Measurements from ENCODE around the gene SLC2A6.
"Not testable (repeated sequence)": the region's sequence is repeated elsewhere in the genome, so short reads cannot be mapped to it uniquely, and the experiment has no call there.

The SLC2A6 gene

GRCh38 chr9:133465984-133466383 lies 12.9 kb downstream of the SLC2A6 start:
- in situ Hi-C loops (cut with HindIII; ENCODE audit: low sequenced_read_pairs) = loop anchor here (5.0 kb wide), 2 partner anchors 49 to 89 kb away; partner anchors contain the start of genes REXO4, STKLD1 and SURF4

DNA sequence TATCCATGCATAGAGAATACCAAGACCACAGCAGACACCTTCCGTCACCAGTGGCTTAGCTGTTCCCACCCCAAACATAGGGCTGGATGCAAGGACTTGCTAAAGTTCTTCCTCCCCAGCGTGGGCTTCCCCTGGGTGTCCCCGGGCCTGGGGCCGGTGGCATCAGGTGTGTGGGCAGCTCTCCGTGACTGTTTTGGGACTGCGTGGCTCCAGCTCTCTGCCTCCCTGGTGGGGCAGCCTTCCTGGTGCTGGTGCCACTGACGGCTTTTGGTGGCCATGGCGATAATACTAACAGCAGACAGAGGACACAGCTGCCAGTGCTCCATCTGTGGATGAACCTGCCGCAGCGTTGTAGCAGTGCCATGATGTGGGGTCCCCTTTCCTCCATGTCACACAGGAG lies 14.3 kb downstream of the SLC2A6 start:
- in situ Hi-C loops (cut with HindIII; ENCODE audit: low sequenced_read_pairs) = loop anchor here (5.0 kb wide), 2 partner anchors 47 to 87 kb away; partner anchors contain the start of genes REXO4, STKLD1 and SURF4

- in situ Hi-C loops (cut with HindIII; ENCODE audit: low sequenced_read_pairs) = no loop called here
Measured at GRCh38 chr9:133463864-133464615, 14.9 kb downstream of the SLC2A6 start.

- in situ Hi-C loops (cut with HindIII; ENCODE audit: low sequenced_read_pairs) = no loop called here
Measured at GRCh38 chr9:133463234-133463863, 15.6 kb downstream of the SLC2A6 start.

- in situ Hi-C loops (cut with HindIII; ENCODE audit: low sequenced_read_pairs) = no loop called here
Measured at GRCh38 chr9:133461975-133462374, 16.9 kb downstream of the SLC2A6 start.

DNA sequence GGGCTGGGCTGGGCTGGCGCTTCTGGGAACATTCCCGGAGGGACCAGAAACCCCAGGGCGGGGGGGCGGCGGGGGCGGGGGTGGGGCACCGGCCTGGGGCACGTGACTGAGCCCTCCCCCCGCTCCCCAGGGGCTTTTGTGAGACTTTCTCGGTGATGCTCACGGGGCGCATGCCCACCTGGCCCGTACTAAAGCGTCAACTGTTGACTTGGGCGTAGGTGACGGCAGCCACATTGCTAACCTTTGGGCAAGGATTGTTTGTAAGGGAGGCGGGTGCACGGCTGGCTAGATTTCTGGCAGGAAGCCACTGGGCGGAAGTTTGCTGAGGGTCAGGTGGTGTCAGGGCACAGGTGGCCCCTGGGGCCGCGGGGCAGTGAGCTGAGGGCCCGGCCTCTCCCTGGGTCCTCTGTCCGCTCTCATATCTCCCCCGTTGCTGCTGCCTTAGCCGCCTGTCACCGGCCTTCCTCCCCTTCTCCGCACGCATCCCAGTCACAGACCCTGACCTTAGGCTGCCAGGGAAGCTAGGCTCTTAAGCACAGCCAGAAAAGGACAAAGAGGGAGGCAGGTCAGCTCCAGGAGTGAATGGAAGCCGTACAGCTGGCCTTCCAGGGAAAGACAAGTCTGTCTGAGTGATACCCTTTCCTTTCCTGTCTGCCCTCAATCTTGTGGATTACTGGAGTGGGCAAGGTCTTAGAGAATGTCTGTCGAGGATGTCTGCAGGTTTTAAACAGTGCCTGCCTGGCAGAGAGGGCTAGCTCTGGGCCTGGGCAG lies 18.3 kb downstream of the SLC2A6 start:
- in situ Hi-C loops (cut with HindIII; ENCODE audit: low sequenced_read_pairs) = no loop called here

GRCh38 chr9:133459476-133460404 lies 19.2 kb downstream of the SLC2A6 start, which contains the start of gene CACFD1:
Gene CACFD1, plus strand, starts transcription at chr9:133459978. Its CDS starts 89 bp downstream, at chr9:133460067.
- in situ Hi-C loops (cut with HindIII; ENCODE audit: low sequenced_read_pairs) = no loop called here

DNA sequence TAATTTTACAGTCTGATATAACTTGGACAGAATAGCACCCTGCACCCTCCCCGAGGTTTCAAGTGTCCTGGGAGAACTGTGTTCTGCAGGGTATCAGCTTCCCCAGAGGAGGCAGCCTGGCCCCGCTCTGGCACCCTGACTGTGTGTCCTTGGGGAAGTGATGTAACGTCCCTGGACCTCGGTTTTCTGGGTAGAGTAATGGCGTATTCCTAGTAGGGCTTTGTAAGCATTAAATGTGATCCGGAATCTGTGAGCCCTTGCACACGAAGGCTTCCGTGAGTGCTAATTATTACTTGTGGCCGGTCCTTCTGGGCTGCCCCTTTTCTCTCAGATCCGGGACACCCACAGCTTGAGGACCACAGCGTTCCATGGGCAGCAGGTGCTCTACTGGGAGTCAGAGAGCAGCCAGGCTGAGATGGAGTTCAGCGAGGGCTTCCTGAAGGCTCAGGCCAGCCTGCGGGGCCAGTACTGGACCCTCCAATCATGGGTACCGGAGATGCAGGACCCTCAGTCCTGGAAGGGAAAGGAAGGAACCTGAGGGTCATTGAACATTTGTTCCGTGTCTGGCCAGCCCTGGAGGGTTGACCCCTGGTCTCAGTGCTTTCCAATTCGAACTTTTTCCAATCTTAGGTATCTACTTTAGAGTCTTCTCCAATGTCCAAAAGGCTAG lies 20.1 kb downstream of the SLC2A6 start:
- in situ Hi-C loops (cut with HindIII; ENCODE audit: low sequenced_read_pairs) = no loop called here

- in situ Hi-C loops (cut with HindIII; ENCODE audit: low sequenced_read_pairs) = no loop called here
Measured at GRCh38 chr9:133457748-133458147, 21.2 kb downstream of the SLC2A6 start.

DNA sequence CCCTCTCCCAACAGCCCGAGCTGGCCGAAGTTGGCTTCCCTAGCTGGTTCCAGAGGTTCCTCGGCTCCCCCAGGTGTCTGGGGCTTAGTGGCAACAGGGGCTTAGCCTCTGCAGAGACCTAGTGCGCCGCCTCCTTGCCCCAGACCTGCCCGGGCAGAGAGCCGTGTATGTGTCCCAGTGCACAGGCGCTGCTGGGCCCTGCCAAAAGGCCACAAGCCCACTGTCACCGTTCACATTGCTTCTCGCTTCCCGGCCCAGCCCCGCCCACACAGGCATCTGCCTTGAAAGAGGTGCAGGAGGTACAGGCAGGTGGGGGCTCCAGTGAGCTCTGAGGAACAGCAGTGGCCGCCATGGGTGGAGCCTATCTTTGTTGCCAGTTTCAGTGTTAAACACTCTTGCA lies 21.7 kb downstream of the SLC2A6 start:
- in situ Hi-C loops (cut with HindIII; ENCODE audit: low sequenced_read_pairs) = no loop called here

GRCh38 chr9:133456409-133456808 lies 22.5 kb downstream of the SLC2A6 start:
- in situ Hi-C loops (cut with HindIII; ENCODE audit: low sequenced_read_pairs) = no loop called here

GRCh38 chr9:133455936-133456335 lies 23.0 kb downstream of the SLC2A6 start:
- in situ Hi-C loops (cut with HindIII; ENCODE audit: low sequenced_read_pairs) = no loop called here

GRCh38 chr9:133454943-133455673 lies 23.8 kb downstream of the SLC2A6 start:
- in situ Hi-C loops (cut with HindIII; ENCODE audit: low sequenced_read_pairs) = no loop called here

DNA sequence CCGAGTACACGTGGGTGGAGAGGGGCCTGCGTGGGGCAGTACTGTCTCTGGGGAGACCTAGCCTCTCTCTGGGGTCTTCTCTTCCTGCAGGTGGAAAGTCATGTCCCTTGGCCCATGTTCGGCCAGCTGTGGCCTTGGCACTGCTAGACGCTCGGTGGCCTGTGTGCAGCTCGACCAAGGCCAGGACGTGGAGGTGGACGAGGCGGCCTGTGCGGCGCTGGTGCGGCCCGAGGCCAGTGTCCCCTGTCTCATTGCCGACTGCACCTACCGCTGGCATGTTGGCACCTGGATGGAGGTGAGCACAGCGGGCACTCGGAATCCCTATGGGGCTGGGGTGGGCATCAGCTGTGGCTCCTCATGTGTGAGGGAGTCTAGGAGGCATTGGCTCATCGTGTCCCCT lies 24.6 kb downstream of the SLC2A6 start:
- in situ Hi-C loops (cut with HindIII; ENCODE audit: low sequenced_read_pairs) = no loop called here

GRCh38 chr9:133453651-133454050 lies 25.2 kb downstream of the SLC2A6 start:
- in situ Hi-C loops (cut with HindIII; ENCODE audit: low sequenced_read_pairs) = no loop called here

- in situ Hi-C loops (cut with HindIII; ENCODE audit: low sequenced_read_pairs) = no loop called here
Measured at GRCh38 chr9:133452562-133452961, 26.3 kb downstream of the SLC2A6 start.

DNA sequence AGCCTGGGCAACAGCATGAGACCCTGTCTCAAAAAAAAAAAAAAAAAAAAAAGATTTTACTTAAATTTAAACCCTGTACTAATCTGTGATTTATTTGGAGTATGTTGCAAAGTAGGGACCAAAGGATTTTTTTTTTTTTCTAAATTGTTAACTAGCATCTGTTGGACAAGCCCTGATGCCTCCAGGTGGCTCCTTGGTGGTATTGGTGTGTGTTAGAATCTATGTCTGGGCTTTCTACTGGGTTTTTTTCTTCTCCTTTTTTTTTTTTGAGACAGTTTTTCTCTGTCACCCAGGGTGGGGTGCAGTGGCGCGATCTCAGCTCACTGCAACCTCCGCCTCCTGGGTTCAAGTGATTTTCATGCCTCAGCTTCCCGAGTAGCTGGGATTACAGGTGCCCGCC lies 27.0 kb downstream of the SLC2A6 start:
- in situ Hi-C loops (cut with HindIII; ENCODE audit: low sequenced_read_pairs) = not testable (repeated sequence)

DNA sequence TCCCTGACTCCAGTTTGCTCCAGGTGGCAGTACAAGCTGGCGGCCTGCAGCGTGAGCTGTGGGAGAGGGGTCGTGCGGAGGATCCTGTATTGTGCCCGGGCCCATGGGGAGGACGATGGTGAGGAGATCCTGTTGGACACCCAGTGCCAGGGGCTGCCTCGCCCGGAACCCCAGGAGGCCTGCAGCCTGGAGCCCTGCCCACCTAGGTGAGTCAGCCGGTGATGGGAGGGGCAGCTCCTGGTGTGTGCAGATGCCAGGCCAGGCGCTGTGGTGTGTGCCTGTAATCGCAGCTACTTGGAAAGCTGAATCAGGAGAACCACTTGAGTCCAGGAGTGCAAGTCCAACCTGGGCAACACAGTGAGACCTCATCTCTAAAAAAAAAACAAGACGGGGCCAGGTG lies 29.1 kb downstream of the SLC2A6 start:
- in situ Hi-C loops (cut with HindIII; ENCODE audit: low sequenced_read_pairs) = no loop called here

- in situ Hi-C loops (cut with HindIII; ENCODE audit: low sequenced_read_pairs) = no loop called here
Measured at GRCh38 chr9:133448487-133448972, 30.4 kb downstream of the SLC2A6 start.
